ENCODE data around the gene PRRX2. TPM values are rescaled to one million over a fixed set of nuclear protein-coding genes. Genes with fewer than 3 reads are reported as not detected.

Gene PRRX2
- total and polyA plus RNA-seq, 7 donors, result 0.46 to 4.7 (median 2.0) TPM; not detected in 1

DNA sequence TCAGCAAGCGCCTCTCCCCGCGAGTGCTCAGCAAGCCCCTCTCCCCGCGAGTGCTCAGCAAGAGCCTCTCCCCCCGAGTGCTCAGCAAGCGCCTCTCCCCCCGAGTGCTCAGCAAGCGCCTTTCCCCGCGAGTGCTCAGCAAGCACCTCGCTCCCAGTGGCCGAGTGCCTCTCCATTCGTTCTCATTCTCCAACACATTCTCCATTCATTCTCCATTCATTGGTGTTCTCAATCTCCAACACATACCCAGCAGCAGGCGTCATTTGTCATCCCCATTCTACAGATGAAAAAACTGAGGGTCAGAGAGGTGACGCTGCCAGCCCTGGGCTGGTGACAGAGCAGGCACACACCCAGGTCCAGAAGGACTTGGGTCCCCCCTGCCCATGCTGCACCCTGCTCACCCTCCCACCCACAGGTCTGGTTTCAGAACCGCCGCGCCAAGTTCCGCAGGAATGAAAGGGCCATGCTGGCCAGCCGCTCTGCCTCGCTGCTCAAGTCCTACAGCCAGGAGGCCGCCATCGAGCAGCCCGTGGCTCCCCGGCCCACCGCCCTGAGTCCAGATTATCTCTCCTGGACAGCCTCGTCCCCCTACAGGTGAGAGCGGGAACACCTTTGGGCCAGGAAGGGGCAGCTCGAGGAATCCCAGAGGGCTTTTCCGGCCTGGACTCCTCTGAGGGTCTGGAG, 54.9 kb downstream of the PRRX2 start:
- H3K9me3 ChIP-seq, result no peaks in the 10 kb centered on the region
- H3K27ac ChIP-seq, result no peak overlapping the region
- TF ChIP-seq POLR2A (IDR thresholded peaks at IDR 0.05) (no peak), EP300 (IDR thresholded peaks at IDR 0.05) (no peak), POLR2AphosphoS5 (IDR thresholded peaks at IDR 0.05) (no peak)
- TF ChIP-seq, protein P1, sequence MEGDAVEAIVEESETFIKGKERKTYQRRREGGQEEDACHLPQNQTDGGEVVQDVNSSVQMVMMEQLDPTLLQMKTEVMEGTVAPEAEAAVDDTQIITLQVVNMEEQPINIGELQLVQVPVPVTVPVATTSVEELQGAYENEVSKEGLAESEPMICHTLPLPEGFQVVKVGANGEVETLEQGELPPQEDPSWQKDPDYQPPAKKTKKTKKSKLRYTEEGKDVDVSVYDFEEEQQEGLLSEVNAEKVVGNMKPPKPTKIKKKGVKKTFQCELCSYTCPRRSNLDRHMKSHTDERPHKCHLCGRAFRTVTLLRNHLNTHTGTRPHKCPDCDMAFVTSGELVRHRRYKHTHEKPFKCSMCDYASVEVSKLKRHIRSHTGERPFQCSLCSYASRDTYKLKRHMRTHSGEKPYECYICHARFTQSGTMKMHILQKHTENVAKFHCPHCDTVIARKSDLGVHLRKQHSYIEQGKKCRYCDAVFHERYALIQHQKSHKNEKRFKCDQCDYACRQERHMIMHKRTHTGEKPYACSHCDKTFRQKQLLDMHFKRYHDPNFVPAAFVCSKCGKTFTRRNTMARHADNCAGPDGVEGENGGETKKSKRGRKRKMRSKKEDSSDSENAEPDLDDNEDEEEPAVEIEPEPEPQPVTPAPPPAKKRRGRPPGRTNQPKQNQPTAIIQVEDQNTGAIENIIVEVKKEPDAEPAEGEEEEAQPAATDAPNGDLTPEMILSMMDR (IDR thresholded peaks at IDR 0.05), result no peak
- no peaks in the 10 kb centered on the region for H3K36me3 ChIP-seq
- DNase-seq, result no peak
- 75 to 85% methylated on average over 31 of the region's 31 CpGs for WGBS, 2 donors
- H3K4me1 ChIP-seq, result peaks cover 0 to 9% (median 5%) of the 10 kb centered on the region in 4 donors
- H3K27me3 ChIP-seq, result no peaks in the 10 kb centered on the region
- intact Hi-C loops (cut with DNase I), result no loop called here
- no peak overlapping the region for H3K4me3 ChIP-seq

DNA sequence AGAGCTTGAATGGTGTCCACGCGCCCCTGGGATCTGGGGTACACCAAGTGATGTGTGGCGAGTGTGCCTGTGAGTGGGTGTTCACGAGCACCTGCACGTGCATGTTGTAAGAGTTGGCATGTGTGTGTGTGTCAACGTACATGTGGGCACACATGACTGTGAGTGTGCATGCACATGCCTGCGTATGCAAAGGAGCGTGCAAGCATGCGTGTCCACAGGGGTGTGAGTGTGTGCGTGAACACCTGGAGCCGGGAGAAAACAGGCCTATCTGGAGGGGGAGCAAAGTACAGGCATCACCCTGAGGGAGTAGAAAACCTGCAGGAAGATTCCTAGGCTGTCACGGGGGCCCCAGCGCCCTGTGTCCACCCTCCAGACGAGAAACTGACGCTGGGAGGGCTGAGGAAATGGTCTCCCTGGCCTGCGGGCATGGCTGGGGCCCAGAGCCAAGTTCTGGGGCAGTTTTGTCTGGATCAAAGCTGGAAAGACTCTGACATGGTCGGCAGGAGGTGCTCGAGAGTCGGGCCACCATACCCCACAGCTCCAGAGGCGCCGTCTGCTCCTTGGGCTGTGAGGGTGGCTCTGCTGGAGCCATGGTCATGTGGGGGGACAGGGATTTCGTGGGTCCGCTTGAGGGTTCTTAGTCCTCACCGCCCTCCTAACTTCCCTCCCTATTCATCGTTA, 55.6 kb downstream of the PRRX2 start:
- H3K27ac ChIP-seq, result no peak overlapping the region
- no peaks in the 10 kb centered on the region for H3K27me3 ChIP-seq
- TF ChIP-seq, protein P1 (IDR thresholded peaks at IDR 0.05), result no peak
- TF ChIP-seq POLR2AphosphoS5 (IDR thresholded peaks at IDR 0.05) (no peak), EP300 (IDR thresholded peaks at IDR 0.05) (no peak), POLR2A (IDR thresholded peaks at IDR 0.05) (no peak)
- peaks cover 0 to 5% (median 2%) of the 10 kb centered on the region in 4 donors for H3K4me1 ChIP-seq
- DNase-seq, result no peak
- intact Hi-C loops (cut with DNase I), result no loop called here
- WGBS, 2 donors, result 55 to 86% methylated on average over 25 of the region's 25 CpGs
- no peak overlapping the region for H3K4me3 ChIP-seq
- no peaks in the 10 kb centered on the region for H3K9me3 ChIP-seq
- no peaks in the 10 kb centered on the region for H3K36me3 ChIP-seq

DNA sequence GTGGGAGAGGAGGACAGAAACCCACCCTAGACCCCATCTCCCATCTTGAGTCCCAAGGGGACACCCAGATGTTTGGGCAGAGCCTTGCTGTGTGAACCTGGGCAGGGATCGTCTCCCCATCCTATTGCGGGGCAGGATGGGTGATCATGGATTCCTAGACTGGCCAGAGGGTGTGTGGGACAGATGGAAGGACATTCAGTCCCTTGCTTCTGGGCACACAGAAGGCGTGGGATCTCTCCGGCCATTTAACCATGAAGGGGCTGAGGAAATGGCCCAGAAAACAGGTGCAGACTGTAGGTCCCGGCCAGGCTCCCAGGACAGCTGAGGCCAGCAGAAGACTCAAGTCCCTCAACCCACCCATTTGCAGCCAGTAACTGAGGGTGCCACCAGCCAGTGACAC, 57.5 kb downstream of the PRRX2 start:
- peaks cover 0 to 9% (median 6%) of the 10 kb centered on the region in 4 donors for H3K4me1 ChIP-seq
- H3K9me3 ChIP-seq, result no peaks in the 10 kb centered on the region
- 86 to 95% methylated on average over 5 of the region's 5 CpGs for WGBS, 2 donors
- no peak overlapping the region for H3K4me3 ChIP-seq
- no peak overlapping the region for H3K27ac ChIP-seq
- TF ChIP-seq POLR2A (IDR thresholded peaks at IDR 0.05), result no peak
- no peak for TF ChIP-seq EP300 (IDR thresholded peaks at IDR 0.05)
- TF ChIP-seq, protein P1 (IDR thresholded peaks at IDR 0.05), result no peak
- no peak for TF ChIP-seq POLR2AphosphoS5 (IDR thresholded peaks at IDR 0.05)
- no peaks in the 10 kb centered on the region for H3K36me3 ChIP-seq
- intact Hi-C loops (cut with DNase I), result no loop called here
- no peak for DNase-seq
- H3K27me3 ChIP-seq, result no peaks in the 10 kb centered on the region

DNA sequence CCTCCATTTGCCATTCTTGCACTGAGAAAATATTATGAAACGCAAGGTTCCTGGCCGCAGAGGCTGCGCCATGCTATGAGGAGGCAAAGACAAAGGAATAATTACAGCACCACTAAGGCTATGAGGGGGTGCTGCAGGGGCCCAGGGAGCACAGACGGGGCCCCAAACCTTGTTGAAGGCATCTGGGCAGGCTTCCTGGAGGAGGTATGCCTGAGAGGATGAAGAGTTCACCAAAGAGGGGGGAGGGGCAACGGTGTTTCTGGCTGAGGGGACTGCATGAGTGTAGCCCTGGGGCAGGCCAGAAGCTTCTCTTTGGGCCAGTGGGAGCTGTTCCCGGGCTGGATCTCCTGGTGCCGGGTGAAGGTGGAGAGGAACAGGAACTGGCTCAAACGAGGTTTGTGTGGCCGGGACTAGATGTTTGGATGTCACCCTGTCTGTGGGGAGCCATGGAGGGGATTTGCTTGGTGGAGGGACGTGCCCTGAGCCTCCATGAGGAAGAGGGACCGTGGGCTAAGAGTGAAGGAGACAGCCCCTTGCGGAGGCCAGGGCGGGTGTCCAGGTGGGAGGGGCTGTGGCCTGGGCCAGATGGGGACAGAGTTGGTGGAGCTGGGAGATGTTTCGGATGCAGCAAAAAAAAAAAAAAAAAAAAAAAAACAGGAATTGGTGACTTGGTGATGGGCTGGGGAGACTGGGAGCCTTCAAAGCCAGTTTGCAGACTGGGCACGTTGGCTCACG, 59.2 kb downstream of the PRRX2 start:
- Histone ChIP-seq H3K27ac (no peak overlapping the region), H3K4me1 (peaks cover 0 to 9% (median 6%) of the 10 kb centered on the region in 4 donors), H3K36me3 (no peaks in the 10 kb centered on the region), H3K4me3 (no peak overlapping the region), H3K9me3 (no peaks in the 10 kb centered on the region), H3K27me3 (no peaks in the 10 kb centered on the region)
- TF ChIP-seq, protein P1 (IDR thresholded peaks at IDR 0.05), result no peak
- TF ChIP-seq POLR2AphosphoS5 (IDR thresholded peaks at IDR 0.05), result no peak
- no peak for TF ChIP-seq EP300 (IDR thresholded peaks at IDR 0.05)
- TF ChIP-seq POLR2A (IDR thresholded peaks at IDR 0.05), result no peak
- WGBS, 2 donors, result 82 to 85% methylated on average over 16 of the region's 16 CpGs
- no peak for DNase-seq
- intact Hi-C loops (cut with DNase I), result no loop called here

All from sigmoid colon (tissue), 7 donors.